Ishikawa (cell line): ENCODE results near the gene ACRBP.

Experiments used
- CEBPB ChIP-seq: IDR thresholded peaks from 2 replicates; pipeline ENCODE4 v1.6.1; 2012
- CREB1 ChIP-seq: IDR thresholded peaks from 2 replicates; pipeline ENCODE4 v1.6.1; 2012; ENCODE audit warnings: low read depth
- EGR1 ChIP-seq: IDR thresholded peaks from 2 replicates; pipeline ENCODE4 v1.6.1; 2012
- EP300 ChIP-seq: IDR thresholded peaks from 2 replicates; pipeline ENCODE4 v1.6.1; 2012; ENCODE audit warnings: borderline replicate concordance
- FOXM1 ChIP-seq: IDR thresholded peaks from 2 replicates; pipeline ENCODE4 v1.6.1; 2012; ENCODE audit warnings: low read depth, borderline replicate concordance
- NFIC ChIP-seq: IDR thresholded peaks from 2 replicates; pipeline ENCODE4 v1.6.1; 2012
- RAD21 ChIP-seq: IDR thresholded peaks from 2 replicates; pipeline ENCODE4 v1.6.1; 2012; ENCODE audit warnings: low read depth
- TAF1 ChIP-seq: IDR thresholded peaks from 2 replicates; pipeline ENCODE4 v1.6.1; 2012; ENCODE audit warnings: low read depth, mild to moderate bottlenecking
- TCF12 ChIP-seq: IDR thresholded peaks from 2 replicates; pipeline ENCODE4 v1.6.1; 2012; ENCODE audit warnings: low read depth
- TEAD4 ChIP-seq: IDR thresholded peaks from 2 replicates; pipeline ENCODE4 v1.6.1; 2012
- YY1 ChIP-seq: IDR thresholded peaks from 2 replicates; pipeline ENCODE4 v1.6.1; 2012; ENCODE audit warnings: low read depth
- ZBTB7A ChIP-seq: IDR thresholded peaks from 2 replicates; pipeline ENCODE4 v1.6.1; 2012; ENCODE audit warnings: low read depth
- TF ChIP-seq, protein P1 (sequence below): IDR thresholded peaks from 2 replicates; pipeline ENCODE4 v1.6.1; 2012
- TF ChIP-seq, protein P2 (sequence below): IDR thresholded peaks from 2 replicates; pipeline ENCODE4 v1.6.1; 2012
- TF ChIP-seq, protein P3 (sequence below): IDR thresholded peaks from 2 replicates; pipeline ENCODE4 v1.6.1; 2012; ENCODE audit warnings: low read depth, mild to moderate bottlenecking

The ACRBP gene

DNA sequence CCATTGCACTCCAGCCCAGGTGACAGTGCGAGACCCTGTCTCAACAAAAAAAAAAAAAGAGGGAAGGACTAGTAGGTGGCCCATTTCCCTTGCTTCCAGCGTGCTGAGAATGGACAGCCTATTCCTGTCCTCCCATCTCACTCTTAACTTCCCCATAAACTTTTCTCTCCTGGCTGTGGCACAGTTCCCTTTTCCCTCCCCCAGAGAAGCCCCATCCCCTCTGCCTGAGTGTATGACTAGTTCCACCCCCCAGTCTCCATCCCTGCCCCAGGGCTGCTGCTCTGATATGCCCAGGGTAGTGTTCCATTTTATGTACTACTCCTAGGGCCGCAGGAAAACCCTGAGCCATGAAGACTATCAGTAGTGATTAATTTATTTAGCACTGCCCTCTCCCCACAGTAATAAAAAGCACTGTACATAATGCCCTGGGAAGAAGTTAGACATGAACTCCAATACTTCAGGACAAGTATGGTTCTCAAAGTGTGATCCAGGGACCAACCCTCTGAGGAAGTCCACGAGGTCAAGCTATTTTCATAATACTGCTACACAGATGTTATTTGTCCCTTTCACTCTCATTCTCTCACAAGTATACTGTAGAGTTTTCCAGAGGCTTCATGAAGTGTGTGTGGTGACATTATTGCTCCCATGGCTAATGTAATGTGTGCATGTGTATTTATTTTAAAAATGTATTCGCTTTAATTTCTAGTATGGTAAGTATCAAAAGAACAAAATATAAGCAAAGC, 28.6 kb downstream of the ACRBP start:
- TF ChIP-seq EP300 (no peak), NFIC (no peak), RAD21 (no peak), TEAD4 (no peak), TAF1 (no peak), YY1 (no peak)
- TF ChIP-seq, protein P1, sequence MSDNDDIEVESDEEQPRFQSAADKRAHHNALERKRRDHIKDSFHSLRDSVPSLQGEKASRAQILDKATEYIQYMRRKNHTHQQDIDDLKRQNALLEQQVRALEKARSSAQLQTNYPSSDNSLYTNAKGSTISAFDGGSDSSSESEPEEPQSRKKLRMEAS = no peak
- TF ChIP-seq, protein P2, sequence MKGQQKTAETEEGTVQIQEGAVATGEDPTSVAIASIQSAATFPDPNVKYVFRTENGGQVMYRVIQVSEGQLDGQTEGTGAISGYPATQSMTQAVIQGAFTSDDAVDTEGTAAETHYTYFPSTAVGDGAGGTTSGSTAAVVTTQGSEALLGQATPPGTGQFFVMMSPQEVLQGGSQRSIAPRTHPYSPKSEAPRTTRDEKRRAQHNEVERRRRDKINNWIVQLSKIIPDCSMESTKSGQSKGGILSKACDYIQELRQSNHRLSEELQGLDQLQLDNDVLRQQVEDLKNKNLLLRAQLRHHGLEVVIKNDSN = no peak
- TF ChIP-seq, protein P3, sequence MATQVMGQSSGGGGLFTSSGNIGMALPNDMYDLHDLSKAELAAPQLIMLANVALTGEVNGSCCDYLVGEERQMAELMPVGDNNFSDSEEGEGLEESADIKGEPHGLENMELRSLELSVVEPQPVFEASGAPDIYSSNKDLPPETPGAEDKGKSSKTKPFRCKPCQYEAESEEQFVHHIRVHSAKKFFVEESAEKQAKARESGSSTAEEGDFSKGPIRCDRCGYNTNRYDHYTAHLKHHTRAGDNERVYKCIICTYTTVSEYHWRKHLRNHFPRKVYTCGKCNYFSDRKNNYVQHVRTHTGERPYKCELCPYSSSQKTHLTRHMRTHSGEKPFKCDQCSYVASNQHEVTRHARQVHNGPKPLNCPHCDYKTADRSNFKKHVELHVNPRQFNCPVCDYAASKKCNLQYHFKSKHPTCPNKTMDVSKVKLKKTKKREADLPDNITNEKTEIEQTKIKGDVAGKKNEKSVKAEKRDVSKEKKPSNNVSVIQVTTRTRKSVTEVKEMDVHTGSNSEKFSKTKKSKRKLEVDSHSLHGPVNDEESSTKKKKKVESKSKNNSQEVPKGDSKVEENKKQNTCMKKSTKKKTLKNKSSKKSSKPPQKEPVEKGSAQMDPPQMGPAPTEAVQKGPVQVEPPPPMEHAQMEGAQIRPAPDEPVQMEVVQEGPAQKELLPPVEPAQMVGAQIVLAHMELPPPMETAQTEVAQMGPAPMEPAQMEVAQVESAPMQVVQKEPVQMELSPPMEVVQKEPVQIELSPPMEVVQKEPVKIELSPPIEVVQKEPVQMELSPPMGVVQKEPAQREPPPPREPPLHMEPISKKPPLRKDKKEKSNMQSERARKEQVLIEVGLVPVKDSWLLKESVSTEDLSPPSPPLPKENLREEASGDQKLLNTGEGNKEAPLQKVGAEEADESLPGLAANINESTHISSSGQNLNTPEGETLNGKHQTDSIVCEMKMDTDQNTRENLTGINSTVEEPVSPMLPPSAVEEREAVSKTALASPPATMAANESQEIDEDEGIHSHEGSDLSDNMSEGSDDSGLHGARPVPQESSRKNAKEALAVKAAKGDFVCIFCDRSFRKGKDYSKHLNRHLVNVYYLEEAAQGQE = no peak

DNA sequence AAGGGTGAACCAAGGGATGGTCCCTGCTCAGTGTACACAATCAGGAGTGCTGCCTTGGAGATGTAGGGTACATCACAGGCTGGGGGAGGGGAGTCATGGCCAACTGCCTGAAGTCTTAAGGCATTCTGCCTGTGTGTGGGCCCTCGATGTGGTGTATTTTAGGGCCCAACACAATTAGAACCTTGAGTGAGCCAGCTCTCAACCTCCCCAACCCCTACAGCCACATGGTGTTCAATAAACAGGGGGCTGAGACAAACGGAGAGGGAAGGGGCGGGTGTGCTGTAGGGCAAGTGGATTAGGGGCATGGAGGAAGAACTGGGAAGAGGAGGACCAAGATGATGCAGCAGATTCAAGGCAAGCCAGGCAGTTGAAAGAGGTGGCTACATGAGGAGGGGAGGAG, 31.4 kb downstream of the ACRBP start:
- TF ChIP-seq EP300 = no peak
- no peak for TF ChIP-seq CEBPB
- TF ChIP-seq RAD21 = no peak
- no peak for TF ChIP-seq TAF1
- TF ChIP-seq EGR1 = no peak
- TF ChIP-seq NFIC = no peak

DNA sequence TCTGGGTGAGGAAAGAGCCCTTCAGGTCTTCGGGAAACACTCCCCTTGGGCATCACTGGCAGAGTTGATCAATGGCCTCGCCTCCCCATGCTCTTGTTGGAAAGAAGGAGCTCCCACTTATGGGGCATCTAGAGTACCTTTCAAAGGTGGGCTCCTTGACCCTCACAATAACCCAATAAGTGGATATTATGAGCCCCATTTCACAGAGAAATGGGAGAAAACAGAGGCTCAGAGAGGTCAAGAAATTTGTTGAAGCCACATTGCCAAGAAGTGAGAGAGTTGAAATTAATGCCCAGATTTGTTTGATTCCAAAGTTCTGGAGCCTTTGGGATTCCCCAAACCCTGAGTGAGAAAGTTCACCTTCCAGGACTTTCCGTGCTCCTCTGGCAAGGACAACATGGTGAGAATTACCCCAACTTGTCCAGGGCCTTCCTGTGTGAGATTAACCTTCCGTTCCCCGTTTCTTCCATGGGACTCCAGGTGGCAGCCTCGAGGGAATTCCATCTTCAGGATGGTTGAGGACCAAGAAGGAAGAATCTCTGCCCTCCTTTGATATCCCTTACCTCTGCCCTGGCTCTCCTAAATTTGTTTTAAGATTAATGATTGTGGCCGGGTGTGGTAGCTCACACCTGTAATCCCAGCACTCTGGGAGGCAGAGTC, 32.6 kb downstream of the ACRBP start:
- no peak for TF ChIP-seq YY1
- TF ChIP-seq NFIC = no peak
- no peak for TF ChIP-seq EGR1
- no peak for TF ChIP-seq TEAD4
- no peak for TF ChIP-seq ZBTB7A
- TF ChIP-seq, protein P2 = no peak
- no peak for TF ChIP-seq TAF1
- TF ChIP-seq, protein P3 = no peak
- no peak for TF ChIP-seq RAD21
- TF ChIP-seq, protein P1 = no peak
- TF ChIP-seq CEBPB = no peak
- no peak for TF ChIP-seq FOXM1
- TF ChIP-seq CREB1 = no peak
- TF ChIP-seq TCF12 = no peak
- TF ChIP-seq EP300 = no peak

DNA sequence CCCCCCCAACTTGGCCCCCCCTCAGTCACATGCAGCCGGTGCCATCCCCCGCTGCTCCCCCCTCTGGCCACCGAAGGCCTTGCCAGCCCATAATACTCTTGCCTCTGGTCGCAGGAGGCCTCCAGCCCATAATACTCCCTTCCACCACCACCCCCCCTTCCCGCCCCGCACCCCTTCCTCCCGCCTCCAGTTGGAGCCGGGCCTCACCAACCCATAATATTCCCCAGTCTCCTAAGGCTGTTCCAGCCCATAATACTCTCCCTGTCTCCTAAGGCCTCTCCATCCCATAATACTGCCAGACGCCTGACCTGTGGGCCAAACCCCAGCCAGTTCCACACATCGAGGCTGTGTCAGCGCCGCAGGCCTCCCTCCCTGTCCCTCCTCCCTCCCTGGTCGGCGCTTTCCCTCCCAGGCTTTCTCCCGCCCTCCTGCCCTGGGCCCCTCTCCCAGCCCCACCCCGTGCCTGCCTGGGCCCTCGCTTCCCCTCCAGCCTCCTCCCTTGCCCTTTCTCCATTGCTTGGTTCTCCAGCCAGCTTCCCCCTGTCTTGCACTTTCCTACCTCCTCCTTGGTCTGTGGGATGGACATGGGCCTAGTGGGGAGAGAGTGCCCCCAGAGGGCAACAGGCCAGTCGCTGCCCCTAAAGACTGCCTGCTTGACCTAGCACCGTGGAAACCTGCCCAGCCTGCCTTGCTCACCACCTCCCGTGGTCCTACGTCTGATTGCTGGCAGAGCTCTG, 33.3 kb downstream of the ACRBP start:
- TF ChIP-seq TEAD4 = no peak
- TF ChIP-seq NFIC = 0 out of 2 replicates have a peak, but pooled peaks have one; percentile 3
- TF ChIP-seq FOXM1 = no peak
- TF ChIP-seq, protein P3 = no peak
- no peak for TF ChIP-seq CREB1
- TF ChIP-seq RAD21 = no peak; the same call in 1 of the 2 replicates
- TF ChIP-seq TAF1 = peak; percentile 41
- peak; percentile 11; the same call in 1 of the 2 replicates for TF ChIP-seq EGR1
- no peak for TF ChIP-seq CEBPB
- no peak; the same call in 1 of the 2 replicates for TF ChIP-seq EP300
- no peak for TF ChIP-seq YY1
- TF ChIP-seq, protein P2 = peak; percentile 68
- TF ChIP-seq, protein P1 = peak; percentile 67
- TF ChIP-seq TCF12 = 0 out of 2 replicates have a peak, but pooled peaks have one; percentile 12
- no peak for TF ChIP-seq ZBTB7A
